Testis (tissue), 3 donors: Measurements from ENCODE around the gene CNOT10. TPM values are rescaled to one million over a fixed set of nuclear protein-coding genes. Genes with fewer than 3 reads are reported as not detected.

Source experiments
- DNase-seq: peaks from one replicate; pipeline ENCODE4 v3.0.0-alpha.2; 2019
- H3K27ac ChIP-seq, 2 donors: fragments of 200-600 bp; sonication (generic); one replicate each; pipeline ENCODE4 v1.5.1; 2019
- H3K27me3 ChIP-seq: fragments of 200-600 bp; sonication (generic); one replicate; pipeline ENCODE4 v1.5.1; 2019
- H3K36me3 ChIP-seq: fragments of 200-600 bp; sonication (generic); one replicate; pipeline ENCODE4 v1.5.1; 2017; ENCODE audit warnings: low read depth; ENCODE audit errors: missing control alignments
- H3K4me1 ChIP-seq: fragments of 200-600 bp; sonication (generic); one replicate; pipeline ENCODE4 v1.5.1; 2019
- H3K4me3 ChIP-seq, 2 donors: fragments of 200-600 bp; sonication (generic); one replicate each; pipeline ENCODE4 v1.5.1; 2017 to 2019
- H3K9me3 ChIP-seq: fragments of 200-600 bp; sonication (generic); one replicate; pipeline ENCODE4 v1.5.1; 2017
- POLR2A ChIP-seq: fragments of 450-650 bp; IDR thresholded peaks from one replicate; pipeline ENCODE4 v1.6.1; 2017; ENCODE audit warnings: antibody characterized with exemption, mild to moderate bottlenecking, moderate library complexity
- WGBS, 2 donors: methylation state at CpG; one replicate each; pipeline ENCODE4 v1.1.5; 2018; 5-methylcytosine and 5-hydroxymethylcytosine counted together
- intact Hi-C: fragments of 100-400 bp; cut with DNase I; formaldehyde crosslinking; loops from one replicate; pipeline ENCODE4 v1.15.1; 2023; ENCODE audit warnings: low total_unique reads
- polyA plus RNA-seq: library from polyadenylated mRNA; stranded (reverse); fragments of 350-450 nt; fragmentation: Illumina TruSeq; extraction: RNeasy Lipid Tissue Mini Kit (QIAGEN cat#74804); gene quantifications from one replicate; pipeline ENCODE4 v1.2.3, GENCODE V29; 2014; ENCODE audit warnings: low read depth, low replicate concordance; ENCODE audit not compliant: insufficient read depth
- total RNA-seq, 2 donors: library from RNA; depleted of rRNA; stranded (reverse); fragments of >200 nt; gene quantifications; one replicate each; pipeline ENCODE4 v1.2.3, GENCODE V29; 2016
- TF ChIP-seq, protein P1 (sequence below), 3 experiments: fragments of 450-650 bp in 2 of 3; fragments of 200-600 bp in 1 of 3; sonication (generic) in 1 of 3; IDR thresholded peaks; one replicate each; pipeline ENCODE4 v1.5.1; 2016 to 2019; ENCODE audit warnings: antibody characterized with exemption in 3 of 3, mild to moderate bottlenecking in 2 of 3, moderate library complexity in 1 of 3

CNOT10 gene
- total and polyA plus RNA-seq, 3 donors from 2014 or later: 56.4 to 100 (median 65.2) TPM

DNA sequence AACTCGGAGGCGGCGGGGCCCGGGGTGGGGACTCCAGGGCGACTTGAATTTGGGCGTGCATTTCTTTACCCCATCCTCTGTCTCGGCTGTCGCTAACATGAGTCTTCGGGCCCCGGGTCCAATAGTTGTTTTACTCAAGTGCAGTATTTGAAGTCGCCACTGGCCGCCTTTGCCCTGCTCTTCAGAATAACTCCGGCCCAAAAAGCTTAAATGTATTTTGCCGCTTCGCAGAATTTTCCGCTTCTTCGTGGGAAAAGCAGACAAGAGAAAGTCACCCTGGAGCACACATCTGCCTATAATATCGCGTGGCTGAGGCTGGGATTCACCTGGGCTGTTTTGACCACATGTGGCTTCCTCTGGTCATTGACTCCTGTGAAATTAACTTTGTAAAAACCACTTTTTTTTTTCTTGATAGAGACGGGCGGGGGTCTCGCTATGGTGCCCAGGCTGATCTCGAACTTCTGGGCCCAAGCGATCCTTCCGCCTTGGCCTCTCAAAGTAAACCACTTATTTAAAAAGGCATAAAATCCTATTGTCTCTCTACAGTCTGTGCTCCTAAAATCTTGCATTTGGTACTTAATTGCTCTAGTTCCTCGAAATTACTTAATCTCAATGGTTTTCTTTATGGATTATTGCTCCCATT lies 676 bp downstream of the CNOT10 start:
- Histone ChIP-seq H3K36me3 (no peaks in the 10 kb centered on the region), H3K27me3 (no peaks in the 10 kb centered on the region), H3K27ac (peak overlapping the region; percentile 76 to 83), H3K9me3 (no peaks in the 10 kb centered on the region), H3K4me1 (peaks cover 14% of the 10 kb centered on the region), H3K4me3 (peak overlapping the region; percentile 77 to 92)
- intact Hi-C loops: no loop called here
- no peak for DNase-seq
- no peak for TF ChIP-seq POLR2A
- TF ChIP-seq, protein P1, sequence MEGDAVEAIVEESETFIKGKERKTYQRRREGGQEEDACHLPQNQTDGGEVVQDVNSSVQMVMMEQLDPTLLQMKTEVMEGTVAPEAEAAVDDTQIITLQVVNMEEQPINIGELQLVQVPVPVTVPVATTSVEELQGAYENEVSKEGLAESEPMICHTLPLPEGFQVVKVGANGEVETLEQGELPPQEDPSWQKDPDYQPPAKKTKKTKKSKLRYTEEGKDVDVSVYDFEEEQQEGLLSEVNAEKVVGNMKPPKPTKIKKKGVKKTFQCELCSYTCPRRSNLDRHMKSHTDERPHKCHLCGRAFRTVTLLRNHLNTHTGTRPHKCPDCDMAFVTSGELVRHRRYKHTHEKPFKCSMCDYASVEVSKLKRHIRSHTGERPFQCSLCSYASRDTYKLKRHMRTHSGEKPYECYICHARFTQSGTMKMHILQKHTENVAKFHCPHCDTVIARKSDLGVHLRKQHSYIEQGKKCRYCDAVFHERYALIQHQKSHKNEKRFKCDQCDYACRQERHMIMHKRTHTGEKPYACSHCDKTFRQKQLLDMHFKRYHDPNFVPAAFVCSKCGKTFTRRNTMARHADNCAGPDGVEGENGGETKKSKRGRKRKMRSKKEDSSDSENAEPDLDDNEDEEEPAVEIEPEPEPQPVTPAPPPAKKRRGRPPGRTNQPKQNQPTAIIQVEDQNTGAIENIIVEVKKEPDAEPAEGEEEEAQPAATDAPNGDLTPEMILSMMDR (IDR thresholded peaks at IDR 0.05): no peak
- WGBS, 2 donors: 3 to 5% methylated on average over 25 to 26 of the region's 26 CpGs

DNA sequence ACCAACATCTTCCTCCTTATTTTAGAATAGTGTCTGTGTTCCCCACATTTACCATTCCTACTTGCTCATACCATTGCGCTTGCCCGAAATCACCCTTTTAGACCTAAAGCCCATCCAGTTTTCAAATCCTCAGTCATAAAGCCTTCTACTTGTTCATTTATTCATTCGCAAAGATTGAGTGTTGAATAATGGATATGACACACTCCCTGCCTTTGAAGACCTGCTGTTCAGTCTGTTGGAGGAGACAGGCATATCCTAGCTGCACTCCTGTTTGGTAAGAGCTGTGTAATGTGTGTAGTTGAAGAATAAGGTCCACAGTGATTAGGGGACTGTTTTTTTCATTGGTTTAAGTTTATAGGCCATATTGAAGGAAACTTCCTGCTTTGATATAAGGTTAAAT lies 1.7 kb downstream of the CNOT10 start:
- no peaks in the 10 kb centered on the region for H3K27me3 ChIP-seq
- TF ChIP-seq POLR2A: no peak
- TF ChIP-seq, protein P1 (IDR thresholded peaks at IDR 0.05): no peak
- DNase-seq: no peak
- no peaks in the 10 kb centered on the region for H3K36me3 ChIP-seq
- peaks cover 14% of the 10 kb centered on the region for H3K4me1 ChIP-seq
- WGBS, 2 donors: 61 to 82% methylated on average over 3 of the region's 3 CpGs
- intact Hi-C loops: no loop called here
- no peak overlapping the region for H3K27ac ChIP-seq
- no peak overlapping the region for H3K4me3 ChIP-seq
- H3K9me3 ChIP-seq: no peaks in the 10 kb centered on the region

DNA sequence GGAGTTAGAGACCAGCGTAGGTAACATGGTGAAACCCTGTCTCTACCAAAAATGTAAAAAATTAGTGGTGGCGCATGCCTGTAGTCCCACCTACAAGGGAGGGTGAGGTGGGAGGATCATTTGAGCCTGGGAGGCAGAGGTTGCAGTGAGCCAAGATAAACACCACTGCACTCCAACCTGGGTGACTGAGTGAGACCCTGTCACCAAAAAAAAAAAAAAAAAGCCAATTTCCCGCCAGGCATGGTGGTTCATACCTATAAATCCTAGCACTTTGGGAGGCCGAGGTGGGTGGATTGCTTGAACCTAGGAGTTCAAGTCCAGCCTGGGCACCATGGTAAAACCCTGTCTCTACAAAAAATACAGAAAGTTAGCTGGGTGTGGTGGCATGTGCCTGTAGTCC lies 6.9 kb downstream of the CNOT10 start:
- TF ChIP-seq, protein P1 (IDR thresholded peaks at IDR 0.05): no peak
- TF ChIP-seq POLR2A: no peak
- intact Hi-C loops: no loop called here
- WGBS, 2 donors: 88 to 99% methylated on average over 4 of the region's 4 CpGs
- H3K27me3 ChIP-seq: no peaks in the 10 kb centered on the region
- no peak overlapping the region for H3K4me3 ChIP-seq
- no peaks in the 10 kb centered on the region for H3K4me1 ChIP-seq
- DNase-seq: no peak
- no peaks in the 10 kb centered on the region for H3K9me3 ChIP-seq
- H3K27ac ChIP-seq: no peak overlapping the region
- H3K36me3 ChIP-seq: no peaks in the 10 kb centered on the region

DNA sequence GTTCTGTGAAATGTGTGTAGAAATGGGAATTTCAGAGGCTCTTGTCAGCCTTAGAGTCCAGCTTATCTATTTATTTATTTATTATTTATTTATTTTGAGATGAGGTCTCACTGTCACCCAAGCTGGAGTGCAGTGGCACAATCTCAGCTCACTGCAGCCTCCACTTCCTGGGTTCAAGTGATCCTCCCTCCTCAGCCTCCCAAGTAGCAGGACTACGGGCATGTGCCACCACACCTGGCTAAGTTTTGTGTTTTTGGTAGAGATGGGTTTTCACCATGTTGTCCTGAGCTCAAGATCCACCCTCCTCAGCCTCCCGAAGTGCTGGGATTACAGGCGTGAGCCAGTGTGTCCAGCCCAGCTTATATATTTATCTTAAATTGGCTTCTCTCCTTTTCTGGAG lies 11.5 kb downstream of the CNOT10 start:
- no peak overlapping the region for H3K4me3 ChIP-seq
- H3K4me1 ChIP-seq: no peaks in the 10 kb centered on the region
- TF ChIP-seq, protein P1 (IDR thresholded peaks at IDR 0.05): no peak
- no peak for TF ChIP-seq POLR2A
- no peaks in the 10 kb centered on the region for H3K36me3 ChIP-seq
- intact Hi-C loops: no loop called here
- no peak overlapping the region for H3K27ac ChIP-seq
- WGBS, 2 donors: 96 to 98% methylated on average over 3 of the region's 3 CpGs
- no peaks in the 10 kb centered on the region for H3K27me3 ChIP-seq
- no peak for DNase-seq
- no peaks in the 10 kb centered on the region for H3K9me3 ChIP-seq

DNA sequence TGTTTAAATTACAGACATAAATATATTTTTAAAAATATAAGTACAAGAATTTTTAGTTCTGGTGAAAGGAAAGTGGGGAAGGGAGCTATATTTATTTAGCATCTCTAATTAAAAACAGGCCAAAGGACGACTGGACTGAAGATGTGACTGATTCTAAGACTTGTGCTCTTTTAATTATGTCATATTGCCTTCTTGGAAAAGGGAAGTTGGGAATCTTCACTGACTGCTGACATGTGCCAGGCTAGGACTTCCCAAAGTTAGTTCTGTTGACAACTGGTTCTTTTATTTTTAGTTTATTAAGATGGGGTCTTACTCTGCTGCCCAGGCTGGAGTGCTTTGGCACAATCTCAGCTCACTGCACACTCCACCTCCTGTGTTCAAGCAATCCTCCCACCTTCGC lies 13.5 kb downstream of the CNOT10 start:
- no peak for DNase-seq
- WGBS, 2 donors: 81 to 82% methylated on average over 2 of the region's 2 CpGs
- Histone ChIP-seq H3K36me3 (no peaks in the 10 kb centered on the region), H3K4me3 (no peak overlapping the region), H3K27ac (no peak overlapping the region), H3K27me3 (no peaks in the 10 kb centered on the region), H3K9me3 (no peaks in the 10 kb centered on the region), H3K4me1 (no peaks in the 10 kb centered on the region)
- intact Hi-C loops: no loop called here
- TF ChIP-seq, protein P1 (IDR thresholded peaks at IDR 0.05): no peak
- TF ChIP-seq POLR2A: no peak
